ENCODE results near the gene NR2F1-AS1.

DNA sequence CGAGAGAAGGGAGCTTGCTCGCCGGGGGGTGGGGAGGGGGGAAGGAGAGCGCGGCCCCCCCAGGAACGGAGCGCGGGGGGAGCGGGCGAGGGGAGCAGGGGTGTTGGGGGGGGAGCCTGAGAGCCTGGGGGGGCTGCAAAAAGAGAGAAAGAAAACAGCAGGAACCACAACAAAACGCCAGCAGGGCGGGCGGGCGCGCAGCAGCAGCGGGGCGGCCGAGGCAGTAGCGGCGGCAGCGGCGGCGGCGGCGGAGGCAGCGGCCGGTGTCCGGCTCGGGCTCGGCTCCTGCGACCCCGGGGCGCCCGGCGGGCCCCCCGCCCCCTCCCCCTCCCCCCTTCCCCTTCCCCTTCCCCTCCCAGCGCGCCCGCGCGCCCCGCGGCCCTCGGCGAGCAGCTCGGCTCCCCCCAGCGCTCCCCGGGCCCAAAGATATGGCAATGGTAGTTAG is 3.6 kb upstream of the NR2F1-AS1 start:
- TF ChIP-seq, protein P1, sequence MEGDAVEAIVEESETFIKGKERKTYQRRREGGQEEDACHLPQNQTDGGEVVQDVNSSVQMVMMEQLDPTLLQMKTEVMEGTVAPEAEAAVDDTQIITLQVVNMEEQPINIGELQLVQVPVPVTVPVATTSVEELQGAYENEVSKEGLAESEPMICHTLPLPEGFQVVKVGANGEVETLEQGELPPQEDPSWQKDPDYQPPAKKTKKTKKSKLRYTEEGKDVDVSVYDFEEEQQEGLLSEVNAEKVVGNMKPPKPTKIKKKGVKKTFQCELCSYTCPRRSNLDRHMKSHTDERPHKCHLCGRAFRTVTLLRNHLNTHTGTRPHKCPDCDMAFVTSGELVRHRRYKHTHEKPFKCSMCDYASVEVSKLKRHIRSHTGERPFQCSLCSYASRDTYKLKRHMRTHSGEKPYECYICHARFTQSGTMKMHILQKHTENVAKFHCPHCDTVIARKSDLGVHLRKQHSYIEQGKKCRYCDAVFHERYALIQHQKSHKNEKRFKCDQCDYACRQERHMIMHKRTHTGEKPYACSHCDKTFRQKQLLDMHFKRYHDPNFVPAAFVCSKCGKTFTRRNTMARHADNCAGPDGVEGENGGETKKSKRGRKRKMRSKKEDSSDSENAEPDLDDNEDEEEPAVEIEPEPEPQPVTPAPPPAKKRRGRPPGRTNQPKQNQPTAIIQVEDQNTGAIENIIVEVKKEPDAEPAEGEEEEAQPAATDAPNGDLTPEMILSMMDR (IDR thresholded peaks at IDR 0.05) = no peak
- no peak for TF ChIP-seq POLR2A (IDR thresholded peaks at IDR 0.05)
